ENCODE results near the gene TCEA2. TPM values are rescaled to one million over a fixed set of nuclear protein-coding genes. Genes with fewer than 3 reads are reported as not detected.

Gene TCEA2
- total and polyA plus RNA-seq, 2 of the 13 experiments (the other 11 are each of a cell fraction or from before 2014, with no cell fraction given): 28.1 to 33.7 TPM

DNA sequence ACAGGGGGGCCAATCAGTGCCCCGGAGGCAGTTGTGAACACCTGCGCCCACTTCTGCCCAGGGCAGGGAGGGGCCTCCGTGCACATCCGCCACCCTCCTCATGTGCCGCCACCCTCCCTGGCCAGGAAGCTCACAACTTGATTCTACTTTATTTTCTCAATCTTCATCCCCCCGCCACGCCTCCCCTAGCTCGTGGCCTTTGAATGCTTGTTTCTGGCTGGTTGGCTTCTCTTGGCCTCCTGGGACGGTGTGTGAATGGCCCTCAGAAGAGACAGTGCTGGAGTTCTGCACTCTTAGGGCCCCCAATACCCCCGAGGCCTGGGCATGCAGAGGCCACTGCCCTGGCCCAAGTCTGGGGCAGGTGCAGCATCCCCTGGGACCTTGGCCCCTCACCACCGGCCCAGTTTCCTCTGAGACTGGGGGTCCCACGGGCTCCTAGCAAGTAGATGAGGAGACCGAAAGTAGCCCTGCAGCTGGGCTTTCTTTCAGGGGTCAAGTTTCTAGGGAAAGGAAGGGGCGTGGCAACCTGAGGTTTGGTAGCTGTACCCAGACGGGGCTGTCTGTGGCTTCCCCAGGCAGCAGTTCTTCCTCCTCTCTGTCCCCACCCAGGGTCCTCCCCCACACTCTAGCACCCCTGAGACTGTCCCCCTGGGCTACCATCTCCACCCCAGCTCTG is 15.0 kb downstream of the TCEA2 start:
- no peaks in the 10 kb centered on the region for H3K79me2 ChIP-seq (ENCODE audit: insufficient read depth, low read length)
- H4K20me1 ChIP-seq (ENCODE audit: insufficient read depth, low read length): peaks cover 9% of the 10 kb centered on the region; the same call in 1 of the 2 replicates
- no peaks in the 10 kb centered on the region for H3K9me3 ChIP-seq (ENCODE audit: low read length)
- no peaks in the 10 kb centered on the region for H3K36me3 ChIP-seq (replicated peaks in 1 of 2; ENCODE audit: control insufficient read depth in 1 of 2, insufficient read depth in 2 of 2, low read length in 2 of 2)
- intact Hi-C loops (cut with micrococcal nuclease; ENCODE audit: unreplicated experiment) (no loop called here), in situ Hi-C loops (cut with HindIII; ENCODE audit: extremely low pct_ligation_motif_present, low pct_unique_long_range_greater_than_20kb) (no loop called here)
- no peak overlapping the region for H3K27ac ChIP-seq (ENCODE audit: extremely low read length, insufficient read depth, low read length)
- FAIRE-seq: no peak
- POLR2A ChIA-PET: interaction anchor here (3.4 to 4.9 kb wide), 2 partner anchors 13 to 178 kb away, joined by 11 to 25 read pairs; partner anchors contain the start of gene PCMTD2
- peaks cover 0 to 3% of the 10 kb centered on the region in 2 experiments; a peak in 2 of 5 replicates for H3K27me3 ChIP-seq (ENCODE audit: control insufficient read depth in 1 of 2, insufficient read depth in 2 of 2, low read length in 2 of 2)
- no peak overlapping the region for H2AFZ ChIP-seq (ENCODE audit: low read length)
- H3K4me1 ChIP-seq (ENCODE audit: insufficient read depth, low read length): peaks cover 46% of the 10 kb centered on the region
- H3K4me2 ChIP-seq (ENCODE audit: low read depth, low read length): peak overlapping the region; percentile 99
- WGBS (ENCODE audit: low lambda C conversion rate): 78% methylated on average over 14 of the region's 15 CpGs
- no peak for ATAC-seq
- no peak overlapping the region for H3K9ac ChIP-seq (ENCODE audit: insufficient read depth, low read depth, low read length)
- no peak for DNase-seq (ENCODE audit: low spot score)
- H3K4me3 ChIP-seq (replicated peaks in 1 of 3; ENCODE audit: insufficient read depth in 1 of 3, low read depth in 2 of 3, low read length in 3 of 3): peak overlapping the region in 1 of 3 experiments; percentile 89; a peak in 1 of 6 replicates
- BruUV-seq (replicated peaks): no TSS peak
- TF ChIP-seq ZNF121 (CRISPR knock-in tag; IDR thresholded peaks at IDR 0.05): no peak
- no peak for TF ChIP-seq ATAD3A (CRISPR knock-in tag; IDR thresholded peaks at IDR 0.05)
- TF ChIP-seq ZNF20 (CRISPR knock-in tag; IDR thresholded peaks at IDR 0.05): no peak
- no peak for TF ChIP-seq NR2F1 (CRISPR knock-in tag; IDR thresholded peaks at IDR 0.05)
- 0 out of 2 replicates have a peak, but pooled peaks have one; percentile 19 for TF ChIP-seq HNRNPL (IDR thresholded peaks at IDR 0.05; ENCODE audit: low read depth, low read length)
- TF ChIP-seq, protein P1, sequence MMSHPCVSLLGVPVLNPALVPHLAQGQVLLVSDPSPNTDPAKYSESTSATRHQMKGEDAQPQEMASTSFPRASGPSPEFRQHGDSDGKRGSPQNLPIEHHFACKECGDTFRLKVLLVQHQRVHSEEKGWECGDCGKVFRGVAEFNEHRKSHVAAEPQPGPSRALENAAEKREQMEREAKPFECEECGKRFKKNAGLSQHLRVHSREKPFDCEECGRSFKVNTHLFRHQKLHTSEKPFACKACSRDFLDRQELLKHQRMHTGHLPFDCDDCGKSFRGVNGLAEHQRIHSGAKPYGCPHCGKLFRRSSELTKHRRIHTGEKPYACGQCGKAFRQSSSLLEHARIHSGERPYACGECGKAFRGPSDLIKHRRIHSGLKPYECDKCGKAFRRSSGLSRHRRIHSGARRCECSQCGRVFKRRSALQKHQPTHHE (CRISPR knock-in tag; IDR thresholded peaks at IDR 0.05; ENCODE audit: borderline replicate concordance): no peak
- no peak for TF ChIP-seq ZNF737 (CRISPR knock-in tag; IDR thresholded peaks at IDR 0.05; ENCODE audit: borderline replicate concordance)
- TF ChIP-seq BRD4 (CRISPR knock-in tag; IDR thresholded peaks at IDR 0.05): no peak
- TF ChIP-seq, protein P2, sequence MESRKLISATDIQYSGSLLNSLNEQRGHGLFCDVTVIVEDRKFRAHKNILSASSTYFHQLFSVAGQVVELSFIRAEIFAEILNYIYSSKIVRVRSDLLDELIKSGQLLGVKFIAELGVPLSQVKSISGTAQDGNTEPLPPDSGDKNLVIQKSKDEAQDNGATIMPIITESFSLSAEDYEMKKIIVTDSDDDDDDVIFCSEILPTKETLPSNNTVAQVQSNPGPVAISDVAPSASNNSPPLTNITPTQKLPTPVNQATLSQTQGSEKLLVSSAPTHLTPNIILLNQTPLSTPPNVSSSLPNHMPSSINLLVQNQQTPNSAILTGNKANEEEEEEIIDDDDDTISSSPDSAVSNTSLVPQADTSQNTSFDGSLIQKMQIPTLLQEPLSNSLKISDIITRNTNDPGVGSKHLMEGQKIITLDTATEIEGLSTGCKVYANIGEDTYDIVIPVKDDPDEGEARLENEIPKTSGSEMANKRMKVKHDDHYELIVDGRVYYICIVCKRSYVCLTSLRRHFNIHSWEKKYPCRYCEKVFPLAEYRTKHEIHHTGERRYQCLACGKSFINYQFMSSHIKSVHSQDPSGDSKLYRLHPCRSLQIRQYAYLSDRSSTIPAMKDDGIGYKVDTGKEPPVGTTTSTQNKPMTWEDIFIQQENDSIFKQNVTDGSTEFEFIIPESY (CRISPR knock-in tag; IDR thresholded peaks at IDR 0.05): peak; percentile 39; the same call in 1 of the 2 replicates
- no peak for TF ChIP-seq AKAP8 (CRISPR knock-in tag; IDR thresholded peaks at IDR 0.05)
- TF ChIP-seq U2AF2 (IDR thresholded peaks at IDR 0.05; ENCODE audit: low read depth, low read length): no peak
- no peak for TF ChIP-seq ZSCAN29 (CRISPR knock-in tag; conservative IDR thresholded peaks at IDR 0.05)
- no peak for TF ChIP-seq ZNF484 (CRISPR knock-in tag; IDR thresholded peaks at IDR 0.05; ENCODE audit: borderline replicate concordance, low read depth)
- TF ChIP-seq ZSCAN12 (CRISPR knock-in tag; IDR thresholded peaks at IDR 0.05): no peak
- TF ChIP-seq RNF2 (conservative IDR thresholded peaks at IDR 0.05; ENCODE audit: low read depth): no peak
- CTCF ChIA-PET (ENCODE audit: low intra/inter-chr PET ratio, low total read pairs): no interaction called here
